COLO668 (cell line): Measurements from ENCODE around the gene SYNE1.
"Not testable (repeated sequence)": the region's sequence is repeated elsewhere in the genome, so short reads cannot be mapped to it uniquely, and the experiment has no call there.

ENCODE experiments used
- DNase-seq: peaks from one replicate; lab custom pipeline; 2025; ENCODE audit not compliant: unreplicated experiment; lab: John Stamatoyannopoulos, UW

Gene SYNE1

DNA sequence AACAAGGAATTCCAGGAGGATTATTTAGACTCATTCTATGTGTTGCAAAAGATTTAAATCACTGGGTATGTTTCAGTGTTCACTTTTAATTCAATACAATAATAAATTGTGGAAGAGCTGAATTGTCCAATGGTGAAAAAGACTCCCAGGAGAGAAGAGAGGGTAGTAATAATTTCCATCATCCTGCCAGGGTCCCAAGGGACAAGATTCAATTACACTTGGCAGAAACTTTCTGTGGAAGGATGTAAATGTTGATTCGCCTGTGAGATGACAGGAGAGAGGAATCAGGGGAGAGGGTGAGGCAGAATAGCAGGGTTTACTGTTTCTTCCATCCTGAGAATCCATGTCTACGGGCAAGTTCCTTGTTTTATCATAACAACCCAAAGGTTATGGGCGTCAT is 487.0 kb downstream of the SYNE1 start:
- no peak for DNase-seq

DNA sequence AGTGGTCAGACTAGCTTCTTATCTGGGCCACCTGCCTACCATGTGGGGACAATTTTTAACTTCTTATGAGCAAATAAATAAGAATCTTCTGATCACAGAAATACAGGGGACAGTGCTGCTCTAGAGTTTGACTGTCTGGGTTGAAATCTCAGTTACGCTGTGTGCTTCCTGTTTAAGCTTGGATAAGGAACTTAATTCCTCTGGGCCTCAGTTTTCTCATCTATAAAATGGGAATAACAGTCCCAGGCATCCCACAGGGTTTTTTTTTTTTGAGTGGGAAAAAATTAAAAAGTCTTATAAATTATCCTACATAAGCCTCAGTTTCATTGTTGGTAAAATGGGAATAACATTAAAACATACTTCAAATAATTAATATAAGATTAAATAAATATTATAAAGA is 488.8 kb downstream of the SYNE1 start:
- no peak for DNase-seq

DNA sequence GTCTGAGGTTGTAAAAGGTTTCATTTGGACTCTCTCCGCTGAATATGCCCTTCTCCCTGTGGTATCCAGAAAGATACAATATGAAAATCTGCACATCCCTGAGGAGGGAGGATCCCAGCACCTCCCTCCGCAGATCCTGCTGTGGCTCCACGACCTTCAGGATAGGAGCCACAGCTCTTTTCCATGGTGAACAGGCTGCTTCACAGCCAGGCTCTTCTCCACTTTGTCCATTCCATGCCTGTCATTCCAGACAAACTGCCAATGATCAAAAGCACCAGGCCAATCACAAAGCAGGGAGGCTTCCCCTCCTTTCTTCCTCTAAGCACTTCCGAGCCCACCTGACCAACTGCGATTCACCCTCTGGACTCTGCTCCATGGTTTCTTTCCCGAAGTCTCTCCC is 489.9 kb downstream of the SYNE1 start:
- no peak for DNase-seq

DNA sequence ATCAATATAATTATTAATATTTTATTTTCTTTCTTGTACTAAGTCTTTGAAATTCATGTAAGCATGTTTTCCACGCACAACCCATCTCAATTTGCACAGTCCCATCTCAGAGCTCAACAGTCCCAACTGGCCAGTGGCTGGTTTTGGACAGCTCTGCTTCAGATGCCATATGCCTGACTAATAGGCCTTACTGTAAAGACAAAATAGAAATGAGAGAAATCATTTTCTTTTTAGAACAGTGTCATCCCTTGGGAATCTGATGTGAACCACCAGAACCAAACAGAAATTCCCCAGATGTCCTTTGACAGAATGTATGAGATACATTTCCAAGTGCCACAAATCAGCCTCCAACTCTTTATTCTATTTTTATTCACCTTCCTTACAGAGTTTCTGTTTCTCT is 490.8 kb downstream of the SYNE1 start:
- no peak for DNase-seq

DNA sequence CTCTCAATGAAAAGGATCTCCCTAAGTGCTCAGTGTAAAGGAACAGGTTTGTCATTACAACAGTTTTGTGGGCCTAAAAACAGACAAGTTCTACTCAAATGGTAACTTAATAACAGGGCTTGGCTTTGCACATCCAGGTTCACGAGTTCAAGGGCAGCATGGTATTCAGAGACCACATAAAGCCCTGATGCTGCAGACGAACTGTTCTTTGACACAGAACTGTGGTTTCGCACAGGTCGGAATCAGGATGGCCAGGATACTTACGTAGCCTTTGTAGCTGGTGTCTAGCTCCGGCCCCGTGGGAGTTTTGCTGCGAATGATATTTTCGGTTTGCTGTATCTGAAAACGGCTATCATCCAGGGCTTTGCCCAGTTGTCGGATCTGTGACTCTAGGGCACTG is 493.8 kb downstream of the SYNE1 start:
- no peak for DNase-seq

DNA sequence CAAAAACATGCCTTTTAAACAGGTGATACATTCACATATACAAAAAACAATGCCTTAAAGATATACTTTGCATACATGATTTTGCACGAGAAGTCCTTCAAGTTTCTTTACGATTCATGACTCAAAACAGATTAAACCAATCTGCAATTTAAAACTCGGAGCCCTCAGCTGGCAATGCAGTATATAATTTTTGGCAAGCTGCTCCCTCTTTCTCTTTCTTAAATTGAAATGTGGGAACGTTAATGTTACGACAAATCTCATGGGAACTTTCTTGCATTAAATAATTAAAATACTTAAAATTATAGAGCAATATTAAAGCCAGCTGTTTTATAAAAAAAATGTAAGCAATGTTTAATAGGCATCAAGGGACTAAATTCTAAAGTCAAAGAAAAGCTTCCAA is 495.1 kb downstream of the SYNE1 start:
- no peak for DNase-seq

DNA sequence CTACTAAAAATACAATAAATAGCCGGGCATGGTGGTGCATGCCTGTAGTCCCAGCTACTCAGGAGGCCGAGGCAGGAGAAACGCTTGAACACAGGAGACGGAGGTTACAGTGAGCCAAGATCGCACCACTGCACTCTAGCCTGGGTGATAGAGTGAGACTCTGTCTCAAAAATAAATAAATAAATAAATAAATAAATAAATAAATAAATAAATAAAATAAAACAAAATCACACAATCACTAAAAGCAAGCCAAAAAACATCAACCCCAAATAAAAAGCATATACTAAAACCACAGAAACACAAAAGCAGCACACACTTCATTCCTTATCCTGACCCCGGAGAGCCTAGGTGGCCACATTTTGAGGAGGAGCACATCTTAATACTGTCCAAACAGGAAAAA is 498.8 kb downstream of the SYNE1 start:
- not testable (repeated sequence) for DNase-seq

DNA sequence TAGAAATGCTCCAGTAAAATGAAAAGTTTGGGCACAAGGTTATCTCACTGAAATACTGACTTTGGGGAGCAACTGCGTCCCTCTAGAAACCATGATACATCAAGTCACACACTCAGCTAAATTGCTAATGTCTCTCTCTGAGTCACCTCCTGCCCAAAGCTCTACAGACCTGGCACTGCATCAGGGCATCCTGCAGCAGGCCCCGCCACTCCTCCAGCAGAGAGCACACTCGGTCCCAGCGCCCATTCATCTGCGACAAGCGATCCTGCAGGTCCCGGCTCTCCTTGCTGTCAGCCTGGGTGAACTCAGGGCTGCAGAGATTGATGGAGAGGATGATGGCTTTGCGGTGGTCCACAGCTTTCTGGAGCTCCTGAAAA is 500.7 kb downstream of the SYNE1 start:
- DNase-seq = peak; percentile 76

DNA sequence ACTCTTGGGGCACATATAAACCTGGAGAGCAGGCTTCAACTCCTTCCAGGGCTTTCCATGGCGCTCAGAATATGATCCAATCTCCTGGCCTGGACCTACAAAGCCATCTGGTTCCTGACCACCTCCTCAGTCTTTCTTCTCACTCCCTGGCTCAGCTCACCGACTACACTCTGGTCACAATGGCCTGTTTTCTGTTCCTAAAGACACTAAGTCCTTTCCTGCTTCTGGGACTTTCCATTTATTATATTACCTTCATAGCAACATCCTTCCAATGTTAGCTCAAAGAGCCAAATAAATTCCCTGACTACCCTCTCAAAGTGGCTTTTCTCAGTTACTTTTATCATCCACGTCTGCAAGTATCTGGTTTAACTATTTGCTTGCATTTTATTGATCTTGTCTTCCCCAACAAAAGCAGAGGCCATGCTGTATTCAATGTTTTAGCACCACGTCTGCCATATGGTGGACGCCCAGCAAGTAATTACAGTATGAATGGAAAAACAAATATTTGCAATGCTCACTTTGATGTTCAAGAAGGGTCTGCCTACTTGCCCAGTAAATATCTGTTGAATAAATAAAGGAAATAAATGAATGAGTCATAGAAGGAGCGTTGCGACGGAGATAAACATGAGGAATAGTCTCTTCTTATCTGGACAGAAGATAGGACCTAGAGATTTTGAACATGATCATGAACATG is 501.3 kb downstream of the SYNE1 start:
- peak; percentile 32 for DNase-seq

DNA sequence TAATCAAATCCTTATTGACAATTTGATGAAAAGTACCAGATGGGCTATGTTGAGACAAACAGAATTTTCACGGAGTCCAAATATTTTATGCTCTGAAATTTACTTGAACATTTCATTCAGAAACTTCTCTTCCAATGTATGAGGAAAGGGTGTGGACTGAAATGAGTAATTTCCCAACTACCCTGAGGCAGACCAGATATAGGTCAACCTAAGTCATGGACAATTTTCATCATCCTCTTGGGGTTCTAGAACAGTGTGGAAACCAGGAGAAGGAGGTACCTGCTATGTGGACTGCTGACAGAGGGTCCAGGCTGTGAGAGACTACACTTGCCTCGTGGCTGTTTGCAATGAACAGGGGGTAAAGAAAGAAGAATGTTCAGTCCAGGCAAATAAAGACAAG is 506.7 kb downstream of the SYNE1 start:
- DNase-seq = no peak

DNA sequence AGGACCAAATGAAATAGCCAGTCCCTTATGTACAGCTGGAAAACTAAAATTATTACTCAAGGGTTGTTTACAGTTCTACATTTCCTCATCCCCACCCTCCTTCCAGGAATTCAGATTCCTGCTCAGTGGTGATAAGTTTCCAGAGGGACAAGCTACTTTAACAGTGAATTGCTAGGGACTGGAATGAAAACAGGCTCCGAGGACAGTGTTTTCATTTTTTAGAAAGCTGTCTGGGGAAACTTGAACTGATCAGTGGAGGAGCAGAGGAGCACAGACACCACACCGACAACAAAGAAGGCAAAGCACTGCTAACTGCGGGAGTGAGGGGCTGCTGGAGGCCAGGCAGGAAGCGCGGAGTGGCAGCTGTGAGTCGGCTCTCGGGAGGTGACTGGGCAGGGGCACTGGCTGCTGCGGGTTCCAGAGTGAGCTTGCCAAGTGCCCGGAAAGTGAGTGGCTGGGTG is 507.4 kb downstream of the SYNE1 start:
- no peak for DNase-seq

DNA sequence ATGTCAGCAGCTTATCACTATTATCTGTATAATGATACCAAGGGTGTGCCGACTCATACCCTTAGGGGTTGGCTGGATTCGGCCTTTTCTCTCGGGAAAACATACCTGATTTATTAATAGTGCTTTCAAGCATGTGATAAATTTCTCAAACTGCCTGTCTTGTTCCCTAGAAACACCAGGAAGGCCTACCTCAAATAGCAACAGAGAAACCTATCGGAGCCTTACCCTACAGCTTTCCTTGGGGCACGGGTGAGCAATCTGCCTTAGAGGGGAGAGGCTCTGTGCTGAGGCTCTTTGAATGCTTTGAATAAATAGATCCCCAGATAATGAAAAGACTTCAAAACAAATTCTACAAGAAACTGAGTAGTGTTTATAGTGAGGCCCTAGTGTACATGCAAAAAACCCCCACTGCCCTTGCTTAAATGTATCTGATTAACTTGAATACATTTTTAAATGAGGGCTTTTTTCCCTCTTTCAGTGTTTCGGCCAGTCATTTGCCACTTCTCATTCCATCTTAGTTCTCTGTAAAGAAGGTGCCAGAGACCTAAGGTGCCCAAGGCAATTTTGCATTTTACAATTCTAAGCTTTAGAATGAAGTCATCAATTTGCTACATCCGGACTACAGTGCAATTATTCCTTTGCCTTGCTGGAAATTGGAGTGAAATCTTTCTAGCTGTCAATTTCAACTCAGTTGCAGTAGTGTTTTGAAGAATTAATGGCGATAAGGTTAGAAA is 509.6 kb downstream of the SYNE1 start:
- DNase-seq = no peak

DNA sequence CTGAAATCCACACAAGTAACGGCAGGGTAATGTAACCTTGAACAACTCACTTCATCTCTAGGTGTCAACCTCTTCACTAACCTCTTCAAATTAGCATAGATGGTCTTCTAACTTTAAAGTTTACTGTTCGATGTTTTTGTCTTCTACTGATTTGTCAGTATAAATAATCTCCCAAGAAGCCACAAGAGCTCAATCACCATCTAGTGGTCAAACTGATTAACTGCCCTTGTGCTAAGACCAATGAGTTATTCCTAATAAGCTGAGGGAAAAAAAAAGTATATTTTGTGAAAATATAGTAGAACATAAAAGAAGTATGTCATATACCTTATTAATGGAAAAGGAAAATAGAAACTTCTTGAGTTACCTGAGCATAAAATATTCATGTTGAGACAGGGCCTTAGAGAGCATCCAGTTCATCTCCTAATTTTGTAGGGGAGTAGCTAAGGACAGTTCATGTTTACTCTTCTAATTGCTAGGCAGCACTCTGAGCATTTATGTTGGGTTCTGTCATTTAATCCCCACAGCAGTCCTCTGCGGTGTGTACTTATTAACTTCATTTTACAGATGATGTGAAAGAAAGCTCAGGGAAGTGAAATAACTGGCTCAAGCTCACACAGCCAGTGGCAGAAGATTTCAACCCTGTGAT is 512.6 kb downstream of the SYNE1 start:
- DNase-seq = peak; percentile 9

DNA sequence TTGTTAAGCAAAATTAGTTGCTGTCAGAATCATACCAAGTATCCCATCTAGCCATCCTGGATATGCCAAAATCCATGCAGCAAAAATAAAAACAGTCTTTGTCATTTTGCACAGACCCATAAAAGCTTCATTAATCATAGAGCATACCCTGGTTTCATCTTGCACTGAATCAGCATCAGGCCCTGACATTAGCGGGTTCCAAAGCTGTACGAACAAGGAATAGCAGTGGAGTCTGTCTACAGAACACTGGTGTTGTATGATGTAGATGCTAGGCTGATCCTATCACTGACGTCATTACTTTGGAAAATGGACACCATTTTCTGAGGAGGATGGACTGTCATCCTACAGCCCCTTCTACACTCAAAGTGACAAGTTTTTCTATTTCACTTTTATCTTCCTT is 514.1 kb downstream of the SYNE1 start:
- no peak for DNase-seq

DNA sequence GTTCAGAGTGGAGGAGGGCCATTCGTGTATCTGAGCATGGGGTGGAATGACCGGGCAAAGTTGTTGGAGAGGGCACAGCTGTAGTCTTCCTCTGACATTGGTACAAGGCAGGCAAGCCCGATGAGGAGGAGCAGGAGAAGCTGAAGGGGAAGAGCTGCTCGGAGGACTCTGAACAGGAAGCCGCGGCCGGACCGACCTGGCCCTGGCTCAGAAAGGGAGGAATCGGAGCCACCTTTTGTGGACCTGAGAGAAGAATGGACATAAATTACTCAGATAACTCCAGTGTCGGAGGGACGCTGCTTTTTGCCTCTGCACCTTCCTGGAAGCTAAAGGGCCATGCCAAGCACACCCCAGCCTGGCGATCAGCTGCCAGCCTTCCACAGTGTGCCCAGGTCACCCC is 514.7 kb downstream of the SYNE1 start:
- DNase-seq = no peak

DNA sequence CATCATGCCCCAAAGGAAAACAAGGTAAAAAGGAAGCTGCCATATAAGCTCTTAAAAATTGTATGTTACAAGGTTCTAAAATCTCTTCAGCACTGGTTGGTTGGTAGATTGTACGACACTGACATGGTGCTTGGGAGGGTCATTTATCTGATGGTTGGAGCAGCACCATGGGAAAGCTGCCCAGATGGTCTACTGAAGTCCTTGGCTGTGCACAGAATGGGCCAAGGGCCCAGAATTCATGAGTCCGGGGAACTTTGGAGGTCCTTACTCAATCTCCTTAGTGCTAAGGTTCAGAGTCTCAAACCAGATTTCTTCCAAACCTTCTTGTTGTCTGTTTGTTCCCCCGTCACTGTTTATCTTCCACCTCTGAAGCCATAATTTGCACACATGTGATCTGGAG is 515.3 kb downstream of the SYNE1 start:
- DNase-seq = no peak

DNA sequence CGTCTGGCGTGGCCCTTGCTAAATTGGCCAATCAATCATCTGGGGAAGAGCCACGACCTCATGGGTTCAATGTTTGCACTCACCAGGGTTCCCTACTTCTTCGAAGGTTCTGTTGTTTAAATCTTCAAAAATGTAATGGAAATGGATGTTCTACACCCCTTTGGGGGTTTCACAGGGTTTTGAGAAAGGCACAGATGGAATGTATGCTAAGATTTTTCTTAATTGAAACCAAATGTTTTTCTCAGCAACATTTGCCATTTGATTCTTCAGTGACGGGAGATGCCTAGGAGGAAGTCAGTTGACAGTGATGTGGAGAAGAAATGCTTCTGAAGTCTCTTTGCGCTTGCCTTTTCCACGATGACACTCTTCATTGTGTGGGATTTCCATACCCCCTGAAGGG is 517.3 kb downstream of the SYNE1 start:
- DNase-seq = no peak

DNA sequence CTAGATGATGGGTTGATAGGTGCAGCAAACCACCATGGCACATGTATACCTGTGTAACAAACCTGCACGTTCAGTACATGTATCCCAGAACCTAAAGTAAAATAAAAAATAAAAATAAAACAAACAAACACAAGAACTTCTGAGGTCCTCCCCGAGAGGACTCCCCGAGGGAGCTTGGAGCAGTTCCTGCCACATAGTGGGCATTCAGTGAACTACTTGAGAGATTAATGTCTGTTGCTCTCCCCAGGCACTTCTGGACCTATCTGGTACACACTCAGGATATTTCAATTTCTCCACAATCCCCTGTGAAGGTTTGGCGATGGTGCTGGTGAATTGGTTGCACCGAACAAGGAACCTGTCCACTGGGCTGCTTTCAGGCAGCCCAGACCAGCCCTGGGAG is 518.5 kb downstream of the SYNE1 start:
- no peak for DNase-seq

DNA sequence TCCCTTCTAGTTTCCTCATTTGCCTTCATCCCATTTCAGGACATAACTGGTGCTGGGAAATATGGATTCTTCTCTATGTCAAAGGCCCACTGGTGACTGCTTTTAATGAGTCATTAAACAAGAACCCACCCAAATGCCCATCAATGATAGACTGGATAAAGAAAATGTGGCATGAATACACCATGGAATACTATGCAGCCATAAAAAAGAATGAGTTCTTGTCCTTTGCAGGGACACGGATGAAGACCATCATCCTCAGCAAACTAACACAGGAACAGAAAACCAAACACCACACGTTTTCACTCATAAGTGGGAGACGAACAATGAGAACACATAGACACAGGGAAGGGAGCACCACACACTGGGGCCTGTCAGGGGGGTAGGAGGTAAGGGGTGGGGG is 518.9 kb downstream of the SYNE1 start:
- DNase-seq = no peak

DNA sequence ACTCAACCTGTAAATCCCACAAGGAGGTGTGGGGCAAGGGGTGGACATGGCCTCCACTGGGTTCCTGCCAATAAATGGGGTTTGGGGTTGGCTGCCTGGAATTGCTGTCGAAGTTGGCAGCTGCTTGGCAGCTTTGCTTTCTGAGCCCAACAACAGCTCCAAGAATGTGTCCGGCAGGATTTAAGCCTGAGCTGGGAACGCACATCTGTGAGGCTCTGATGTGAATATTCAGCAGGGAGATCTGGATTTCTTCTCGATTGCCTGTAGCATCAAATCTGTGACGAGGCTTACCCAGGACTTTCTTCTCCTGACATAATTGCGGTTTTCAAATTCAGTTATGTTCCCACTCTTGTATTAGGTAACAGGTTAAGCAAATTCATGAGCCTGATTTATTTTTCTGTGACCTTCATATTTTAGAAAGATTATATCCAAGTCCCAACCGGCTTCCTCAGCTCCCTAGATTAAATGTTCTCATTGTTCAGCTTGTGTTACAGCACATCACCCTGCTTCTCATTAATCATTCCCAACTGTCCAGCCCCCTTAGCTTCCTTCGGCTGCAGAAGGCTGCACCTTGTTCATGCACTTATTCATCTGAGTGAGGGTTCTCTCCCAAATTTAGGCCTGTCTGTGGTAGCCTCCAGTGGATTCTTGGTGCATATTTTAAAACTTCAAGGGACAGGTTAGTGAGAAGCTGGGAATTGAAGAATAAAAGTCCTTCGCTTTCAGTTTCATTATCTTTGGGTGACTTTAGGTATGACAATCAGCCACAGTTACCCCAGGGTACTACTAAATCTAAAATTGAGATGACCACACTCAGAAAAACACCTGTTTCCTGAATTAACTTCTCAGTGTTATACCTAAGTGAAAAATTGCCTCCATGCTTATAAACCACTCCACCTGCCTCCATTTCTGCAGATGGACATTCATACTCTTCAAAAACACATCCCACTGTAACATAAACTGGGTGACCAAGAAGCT is 519.7 kb downstream of the SYNE1 start:
- DNase-seq = no peak
